HepG2 (cell line): ENCODE measurements around the gene DLL3. TPM values are rescaled to one million over a fixed set of nuclear protein-coding genes. Genes with fewer than 3 reads are reported as not detected.

ENCODE experiments used
- IKZF1 ChIP-seq: fragments of 450-650 bp; IDR thresholded peaks from 2 replicates; pipeline ENCODE4 v1.7.1; 2016
- PRDM15 ChIP-seq: sonication (generic); formaldehyde crosslinking; IDR thresholded peaks from 2 replicates; pipeline ENCODE4 v1.4.0; 2020; ENCODE audit warnings: missing genetic modification reagents
- SMC3 ChIP-seq: IDR thresholded peaks from 2 replicates; pipeline ENCODE4 v1.6.1; 2011; ENCODE audit warnings: low read length, improper control_type of control experiment
- UBTF ChIP-seq: sonication (generic); formaldehyde crosslinking; IDR thresholded peaks from 2 replicates; pipeline ENCODE4 v1.4.0; 2020; ENCODE audit warnings: mild to moderate bottlenecking, missing genetic modification reagents
- ZNF296 ChIP-seq: sonication (generic); formaldehyde crosslinking; conservative IDR thresholded peaks from 2 replicates; pipeline ENCODE4 v1.5.0; 2020; ENCODE audit warnings: mild to moderate bottlenecking, missing genetic modification reagents
- ZNF331 ChIP-seq: sonication (generic); formaldehyde crosslinking; IDR thresholded peaks from 2 replicates; pipeline ENCODE4 v1.4.0; 2020; ENCODE audit warnings: missing genetic modification reagents
- ZNF598 ChIP-seq: sonication (generic); formaldehyde crosslinking; IDR thresholded peaks from 2 replicates; pipeline ENCODE4 v1.5.1; 2020; ENCODE audit warnings: mild to moderate bottlenecking, missing genetic modification reagents, borderline replicate concordance
- ZNF616 ChIP-seq: sonication (generic); formaldehyde crosslinking; IDR thresholded peaks from 2 replicates; pipeline ENCODE4 v1.5.0; 2020; ENCODE audit warnings: low read depth, mild to moderate bottlenecking, missing genetic modification reagents
- ZNF672 ChIP-seq: sonication (generic); formaldehyde crosslinking; IDR thresholded peaks from 2 replicates; pipeline ENCODE4 v1.8.1; 2022; ENCODE audit warnings: missing genetic modification reagents
- ZNF850 ChIP-seq: sonication (generic); formaldehyde crosslinking; conservative IDR thresholded peaks from 2 replicates; pipeline ENCODE4 v1.9.0; 2021; ENCODE audit warnings: mild to moderate bottlenecking, missing genetic modification reagents
- ZSCAN30 ChIP-seq: sonication (generic); formaldehyde crosslinking; IDR thresholded peaks from 2 replicates; pipeline ENCODE4 v1.5.0; 2020; ENCODE audit warnings: mild to moderate bottlenecking, missing genetic modification reagents
- polyA plus RNA-seq, 8 experiments: library from polyadenylated mRNA; depleted of rRNA in 3 of 8; stranded (reverse) in 7 of 8; unstranded in 1 of 8; fragments of >200 nt; fragmentation: Illumina TruSeq in 4 of 8; extraction: Trizol in 4 of 8; gene quantifications; 2 replicates each; pipeline versions ENCODE4 v1.2.1 to v1.2.3, GENCODE V29; 2011 to 2016; ENCODE audit warnings: low read depth in 4 of 8, missing spikeins in 1 of 8, mixed read lengths in 1 of 8; ENCODE audit not compliant: insufficient read depth in 1 of 8
- total RNA-seq, 5 experiments: library from RNA; depleted of rRNA; stranded (reverse); fragments of >200 nt; fragmentation: Illumina TruSeq; extraction: Trizol; gene quantifications; 2 replicates each; pipeline ENCODE4 v1.2.3, GENCODE V29; 2016; ENCODE audit warnings: low read depth in 1 of 5
- TF ChIP-seq, protein P1 (sequence below): sonication (generic); formaldehyde crosslinking; IDR thresholded peaks from 2 replicates; pipeline ENCODE4 v1.5.0; 2020; ENCODE audit warnings: mild to moderate bottlenecking, missing genetic modification reagents, borderline replicate concordance
- TF ChIP-seq, protein P2 (sequence below): sonication (generic); formaldehyde crosslinking; IDR thresholded peaks from 2 replicates; pipeline ENCODE4 v1.5.0; 2020; ENCODE audit warnings: missing genetic modification reagents, mild to moderate bottlenecking, borderline replicate concordance
- TF ChIP-seq, protein P3 (sequence below): sonication (generic); formaldehyde crosslinking; IDR thresholded peaks from 2 replicates; pipeline ENCODE4 v1.5.0; 2020; ENCODE audit warnings: missing genetic modification reagents
- TF ChIP-seq, protein P4 (sequence below): sonication (generic); formaldehyde crosslinking; IDR thresholded peaks from 2 replicates; pipeline ENCODE4 v1.4.0; 2020; ENCODE audit warnings: mild to moderate bottlenecking, missing genetic modification reagents

DLL3 gene
- total and polyA plus RNA-seq, 2 of the 13 experiments (the other 11 are each of a cell fraction or from before 2014, with no cell fraction given): 0.35 to 0.55 TPM

- TF ChIP-seq, protein P1, sequence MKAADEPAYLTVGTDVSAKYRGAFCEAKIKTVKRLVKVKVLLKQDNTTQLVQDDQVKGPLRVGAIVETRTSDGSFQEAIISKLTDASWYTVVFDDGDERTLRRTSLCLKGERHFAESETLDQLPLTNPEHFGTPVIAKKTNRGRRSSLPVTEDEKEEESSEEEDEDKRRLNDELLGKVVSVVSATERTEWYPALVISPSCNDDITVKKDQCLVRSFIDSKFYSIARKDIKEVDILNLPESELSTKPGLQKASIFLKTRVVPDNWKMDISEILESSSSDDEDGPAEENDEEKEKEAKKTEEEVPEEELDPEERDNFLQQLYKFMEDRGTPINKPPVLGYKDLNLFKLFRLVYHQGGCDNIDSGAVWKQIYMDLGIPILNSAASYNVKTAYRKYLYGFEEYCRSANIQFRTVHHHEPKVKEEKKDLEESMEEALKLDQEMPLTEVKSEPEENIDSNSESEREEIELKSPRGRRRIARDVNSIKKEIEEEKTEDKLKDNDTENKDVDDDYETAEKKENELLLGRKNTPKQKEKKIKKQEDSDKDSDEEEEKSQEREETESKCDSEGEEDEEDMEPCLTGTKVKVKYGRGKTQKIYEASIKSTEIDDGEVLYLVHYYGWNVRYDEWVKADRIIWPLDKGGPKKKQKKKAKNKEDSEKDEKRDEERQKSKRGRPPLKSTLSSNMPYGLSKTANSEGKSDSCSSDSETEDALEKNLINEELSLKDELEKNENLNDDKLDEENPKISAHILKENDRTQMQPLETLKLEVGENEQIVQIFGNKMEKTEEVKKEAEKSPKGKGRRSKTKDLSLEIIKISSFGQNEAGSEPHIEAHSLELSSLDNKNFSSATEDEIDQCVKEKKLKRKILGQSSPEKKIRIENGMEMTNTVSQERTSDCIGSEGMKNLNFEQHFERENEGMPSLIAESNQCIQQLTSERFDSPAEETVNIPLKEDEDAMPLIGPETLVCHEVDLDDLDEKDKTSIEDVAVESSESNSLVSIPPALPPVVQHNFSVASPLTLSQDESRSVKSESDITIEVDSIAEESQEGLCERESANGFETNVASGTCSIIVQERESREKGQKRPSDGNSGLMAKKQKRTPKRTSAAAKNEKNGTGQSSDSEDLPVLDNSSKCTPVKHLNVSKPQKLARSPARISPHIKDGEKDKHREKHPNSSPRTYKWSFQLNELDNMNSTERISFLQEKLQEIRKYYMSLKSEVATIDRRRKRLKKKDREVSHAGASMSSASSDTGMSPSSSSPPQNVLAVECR (CRISPR knock-in tag): no peak
- TF ChIP-seq IKZF1: no peak
- TF ChIP-seq, protein P2, sequence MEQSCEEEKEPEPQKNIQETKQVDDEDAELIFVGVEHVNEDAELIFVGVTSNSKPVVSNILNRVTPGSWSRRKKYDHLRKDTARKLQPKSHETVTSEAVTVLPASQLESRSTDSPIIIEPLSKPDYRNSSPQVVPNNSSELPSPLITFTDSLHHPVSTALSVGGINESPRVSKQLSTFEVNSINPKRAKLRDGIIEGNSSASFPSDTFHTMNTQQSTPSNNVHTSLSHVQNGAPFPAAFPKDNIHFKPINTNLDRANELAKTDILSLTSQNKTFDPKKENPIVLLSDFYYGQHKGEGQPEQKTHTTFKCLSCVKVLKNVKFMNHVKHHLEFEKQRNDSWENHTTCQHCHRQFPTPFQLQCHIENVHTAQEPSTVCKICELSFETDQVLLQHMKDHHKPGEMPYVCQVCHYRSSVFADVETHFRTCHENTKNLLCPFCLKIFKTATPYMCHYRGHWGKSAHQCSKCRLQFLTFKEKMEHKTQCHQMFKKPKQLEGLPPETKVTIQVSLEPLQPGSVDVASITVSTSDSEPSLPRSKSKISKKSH (CRISPR knock-in tag): 0 out of 2 replicates have a peak, but pooled peaks have one; percentile 1
- 0 out of 2 replicates have a peak, but pooled peaks have one; percentile 20 for TF ChIP-seq ZNF598 (CRISPR knock-in tag)
- TF ChIP-seq SMC3: no peak
- no peak for TF ChIP-seq ZNF296 (CRISPR knock-in tag)
- no peak for TF ChIP-seq ZNF331 (CRISPR knock-in tag)
- peak; percentile 30 for TF ChIP-seq UBTF (CRISPR knock-in tag)
- TF ChIP-seq, protein P3, sequence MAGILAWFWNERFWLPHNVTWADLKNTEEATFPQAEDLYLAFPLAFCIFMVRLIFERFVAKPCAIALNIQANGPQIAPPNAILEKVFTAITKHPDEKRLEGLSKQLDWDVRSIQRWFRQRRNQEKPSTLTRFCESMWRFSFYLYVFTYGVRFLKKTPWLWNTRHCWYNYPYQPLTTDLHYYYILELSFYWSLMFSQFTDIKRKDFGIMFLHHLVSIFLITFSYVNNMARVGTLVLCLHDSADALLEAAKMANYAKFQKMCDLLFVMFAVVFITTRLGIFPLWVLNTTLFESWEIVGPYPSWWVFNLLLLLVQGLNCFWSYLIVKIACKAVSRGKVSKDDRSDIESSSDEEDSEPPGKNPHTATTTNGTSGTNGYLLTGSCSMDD (CRISPR knock-in tag): no peak
- no peak for TF ChIP-seq ZSCAN30 (CRISPR knock-in tag)
- TF ChIP-seq, protein P4, sequence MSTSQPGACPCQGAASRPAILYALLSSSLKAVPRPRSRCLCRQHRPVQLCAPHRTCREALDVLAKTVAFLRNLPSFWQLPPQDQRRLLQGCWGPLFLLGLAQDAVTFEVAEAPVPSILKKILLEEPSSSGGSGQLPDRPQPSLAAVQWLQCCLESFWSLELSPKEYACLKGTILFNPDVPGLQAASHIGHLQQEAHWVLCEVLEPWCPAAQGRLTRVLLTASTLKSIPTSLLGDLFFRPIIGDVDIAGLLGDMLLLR: no peak
- peak; percentile 90 for TF ChIP-seq PRDM15
- TF ChIP-seq ZNF672: no peak
- TF ChIP-seq ZNF850 (CRISPR knock-in tag): no peak
- TF ChIP-seq ZNF616 (CRISPR knock-in tag): no peak
Observed at GRCh38 chr19:39515551-39516191, 16.9 kb downstream of the DLL3 start (continued).
